Stimulated activated naive CD8-positive, alpha-beta T cell treated with anti-CD3 and anti-CD28 coated beads, Interleukin-15, amount 100 ng/mL, for 72 hours (primary cell): ENCODE data around the gene CIBAR2.

Experiments used
- ATAC-seq: fragments of 150-1000 bp; cut with Tn5 transposase; 2 replicates; pipeline ENCODE4 v1.10.0; 2021; ENCODE audit warnings: mild to moderate bottlenecking, moderate library complexity
- DNase-seq, 2 donors: peaks; one replicate each; pipeline ENCODE4 v3.0.0; 2021 to 2022
- H3K27ac Mint-ChIP-seq, 2 donors: one replicate each; pipeline ENCODE4 v1.8.0; 2022; ENCODE audit warnings: mild to moderate bottlenecking in 2 of 2, mixed read lengths in 2 of 2, moderate library complexity in 2 of 2
- H3K27me3 Mint-ChIP-seq: one replicate; pipeline ENCODE4 v1.8.0; 2022; ENCODE audit warnings: mixed read lengths
- H3K4me1 Mint-ChIP-seq: one replicate; pipeline ENCODE4 v1.8.0; 2022; ENCODE audit warnings: mild to moderate bottlenecking, mixed read lengths
- H3K4me3 Mint-ChIP-seq, 2 donors: one replicate each; pipeline ENCODE4 v1.8.0; 2022; ENCODE audit warnings: mild to moderate bottlenecking in 2 of 2, mixed read lengths in 2 of 2, moderate library complexity in 1 of 2
- H3K9me3 Mint-ChIP-seq, 2 donors: one replicate each; pipeline ENCODE4 v1.8.0; 2022; ENCODE audit warnings: mixed read lengths in 2 of 2

The CIBAR2 gene

DNA sequence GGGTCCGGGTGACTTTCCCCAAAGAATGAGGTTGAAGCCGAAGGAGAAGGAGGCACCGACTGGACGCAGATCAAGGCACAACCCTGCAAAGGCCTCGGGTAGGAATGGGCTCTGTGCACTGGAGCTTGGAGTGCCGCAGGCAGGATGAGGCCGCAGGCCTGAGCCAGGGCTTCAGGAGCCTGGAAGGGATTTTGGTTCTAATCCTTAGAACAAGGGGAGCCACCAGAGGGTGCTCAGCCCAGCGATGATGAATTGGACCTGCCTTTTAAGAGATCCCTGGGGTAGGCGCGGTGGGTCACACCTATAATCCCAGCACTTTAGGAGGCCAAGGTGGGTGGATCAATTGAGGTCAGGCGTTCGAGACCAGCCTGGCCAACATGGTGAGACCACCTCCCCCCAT is 8.1 kb downstream of the CIBAR2 start:
- Mint-ChIP-seq H3K9me3 (no peaks in the 10 kb centered on the region), H3K27me3 (no peaks in the 10 kb centered on the region), H3K4me1 (peaks cover 46% of the 10 kb centered on the region), H3K27ac (no peak overlapping the region), H3K4me3 (no peak overlapping the region)
- ATAC-seq (no peak), DNase-seq (no peak)

DNA sequence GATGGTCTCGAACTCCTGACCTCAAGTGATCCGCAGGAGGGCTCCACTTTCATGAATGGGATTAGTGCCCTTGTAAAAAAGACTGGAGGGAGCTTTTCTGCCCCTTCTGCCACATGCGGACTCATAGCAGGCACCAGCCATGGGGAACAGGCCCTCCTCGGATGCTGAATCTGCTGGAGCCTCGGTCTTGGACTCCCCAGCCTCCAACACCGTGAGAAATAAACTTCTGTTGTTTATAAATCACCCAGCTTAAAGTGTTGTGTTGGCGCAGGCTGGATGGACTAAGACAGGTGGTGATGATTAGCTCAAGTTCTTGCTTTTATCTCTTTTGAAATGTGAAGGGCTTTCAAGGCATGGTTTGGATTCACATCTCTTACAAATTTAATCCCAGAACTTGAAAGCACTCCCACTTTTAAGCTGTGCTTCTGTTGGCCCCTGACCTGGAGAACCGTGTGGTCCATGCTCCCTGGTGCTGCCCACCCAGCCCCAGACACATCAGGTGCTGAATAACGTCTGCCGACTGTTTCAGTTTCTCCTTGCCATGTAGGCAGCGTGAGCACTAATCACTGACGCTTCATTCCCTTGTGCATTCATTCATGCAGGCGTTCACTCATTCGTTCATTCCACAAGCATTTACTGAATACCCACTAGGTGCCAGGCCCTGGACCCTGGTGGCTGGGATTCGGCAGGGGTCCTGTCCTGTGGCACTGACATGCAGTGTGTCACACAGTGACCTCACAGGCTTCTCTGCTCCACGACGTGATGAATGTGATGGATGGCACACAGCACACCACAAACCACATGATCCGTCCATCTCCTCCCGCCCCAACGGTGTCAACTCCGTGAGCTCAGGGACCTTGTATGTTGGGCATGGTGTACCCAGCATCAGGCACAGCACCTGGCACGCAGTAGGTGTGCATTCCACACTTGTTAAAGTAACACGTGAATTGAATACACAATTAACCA is 8.9 kb downstream of the CIBAR2 start:
- Mint-ChIP-seq H3K9me3 (no peaks in the 10 kb centered on the region), H3K27me3 (no peaks in the 10 kb centered on the region), H3K27ac (peak overlapping the region in 1 of 2 donors; percentile 24), H3K4me3 (no peak overlapping the region), H3K4me1 (peaks cover 46% of the 10 kb centered on the region)
- DNase-seq (no peak), ATAC-seq (no peak)

DNA sequence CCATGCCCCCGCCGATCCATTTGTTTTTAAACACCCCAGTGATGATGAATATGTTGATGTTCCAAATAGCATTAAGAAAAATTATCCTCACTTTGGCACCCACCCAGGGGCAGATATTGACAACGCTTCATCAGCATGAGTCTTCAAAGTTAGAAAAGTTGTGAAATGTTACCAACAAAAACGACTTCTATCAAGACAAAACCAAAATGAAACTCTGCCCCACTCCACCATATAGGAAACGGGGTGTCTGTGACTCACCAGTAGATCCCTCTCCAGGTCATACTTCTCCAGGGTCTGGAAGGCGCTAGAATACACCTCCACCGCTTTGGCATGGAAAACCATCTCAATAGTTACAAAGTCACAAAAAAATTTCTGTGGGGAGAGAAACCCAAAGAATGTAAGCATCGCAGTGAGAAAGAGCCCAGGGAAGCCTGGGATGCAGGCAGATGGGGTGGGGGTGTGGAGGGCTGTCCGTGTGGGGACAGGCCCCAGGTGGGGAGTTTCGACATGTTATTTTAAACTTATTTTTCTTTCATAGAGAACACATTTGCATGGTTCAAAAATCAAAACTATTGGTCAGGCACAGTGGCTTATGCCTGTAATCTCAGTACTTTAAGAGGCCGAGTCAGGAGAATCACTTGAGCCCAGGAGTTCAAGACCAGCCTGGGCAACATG is 10.2 kb downstream of the CIBAR2 start:
- H3K9me3 Mint-ChIP-seq = no peaks in the 10 kb centered on the region
- DNase-seq (no peak), ATAC-seq (no peak)
- no peak overlapping the region for H3K4me3 Mint-ChIP-seq
- H3K27ac Mint-ChIP-seq = peak overlapping the region in 1 of 2 donors; percentile 27
- H3K4me1 Mint-ChIP-seq = peaks cover 46% of the 10 kb centered on the region
- no peaks in the 10 kb centered on the region for H3K27me3 Mint-ChIP-seq

DNA sequence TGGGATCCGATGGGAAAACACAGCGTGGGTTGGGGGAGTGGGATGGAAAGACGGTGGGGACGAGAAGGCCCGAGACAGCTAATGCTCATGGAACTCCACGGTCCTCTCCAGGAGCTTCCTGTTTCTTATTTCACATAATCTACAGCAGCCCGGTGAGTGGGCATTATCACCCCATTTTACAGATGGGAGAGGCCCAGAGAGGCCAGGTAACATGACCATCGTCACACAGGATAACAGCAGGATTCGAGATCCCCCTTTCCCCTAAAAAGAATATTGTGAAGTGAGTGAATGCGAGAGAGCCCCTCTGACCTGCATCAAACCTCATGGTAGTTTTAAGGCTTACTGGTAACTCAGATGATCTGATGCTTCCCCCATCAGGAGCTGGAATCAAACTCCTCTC is 12.0 kb downstream of the CIBAR2 start:
- ATAC-seq = no peak
- DNase-seq = no peak
- H3K4me3 Mint-ChIP-seq = no peak overlapping the region
- peaks cover 36% of the 10 kb centered on the region for H3K4me1 Mint-ChIP-seq
- H3K9me3 Mint-ChIP-seq = no peaks in the 10 kb centered on the region
- no peaks in the 10 kb centered on the region for H3K27me3 Mint-ChIP-seq
- H3K27ac Mint-ChIP-seq = no peak overlapping the region

DNA sequence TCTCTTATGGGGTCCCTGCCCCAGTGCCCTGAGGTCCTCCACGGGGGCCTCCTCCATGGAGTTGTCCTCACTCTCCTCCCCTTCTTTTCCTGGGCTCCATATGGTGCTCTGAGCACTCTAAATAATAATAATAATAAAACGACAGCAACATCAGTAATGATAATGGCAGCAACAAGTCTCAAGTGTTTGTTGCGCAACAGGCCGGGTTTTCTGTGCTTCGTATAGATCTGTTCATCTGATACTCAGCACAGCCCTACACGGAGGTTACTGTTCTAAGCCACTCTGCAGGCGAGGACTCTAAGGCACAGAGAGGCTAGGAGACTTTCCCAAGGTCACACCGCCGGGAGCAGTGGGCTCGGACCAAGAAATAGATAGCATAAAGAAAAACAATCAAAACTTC is 13.7 kb downstream of the CIBAR2 start:
- ATAC-seq = no peak
- no peak for DNase-seq
- peaks cover 19% of the 10 kb centered on the region for H3K4me1 Mint-ChIP-seq
- H3K27ac Mint-ChIP-seq = no peak overlapping the region
- no peaks in the 10 kb centered on the region for H3K27me3 Mint-ChIP-seq
- H3K4me3 Mint-ChIP-seq = no peak overlapping the region
- H3K9me3 Mint-ChIP-seq = no peaks in the 10 kb centered on the region

DNA sequence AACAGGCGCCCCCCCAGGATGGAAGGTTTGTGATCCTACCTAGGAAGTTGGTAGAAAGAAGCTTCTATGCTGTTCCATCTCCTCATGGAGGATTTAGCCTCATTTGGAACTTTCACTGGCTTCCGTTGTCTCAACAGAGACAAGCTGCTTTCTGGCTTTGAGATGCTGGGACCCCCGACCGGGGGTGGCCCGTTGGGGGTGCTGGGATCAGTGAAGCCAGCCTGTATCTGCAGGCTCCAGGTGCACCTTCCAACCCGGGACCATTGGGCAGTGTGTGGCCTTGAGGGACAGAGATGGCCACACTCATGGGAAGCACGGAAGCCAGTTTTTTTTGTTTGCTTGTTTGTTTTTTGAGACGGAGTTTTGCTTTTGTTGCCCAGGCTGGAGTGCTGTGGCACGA is 15.4 kb downstream of the CIBAR2 start:
- Mint-ChIP-seq H3K4me1 (peaks cover 3% of the 10 kb centered on the region), H3K9me3 (no peaks in the 10 kb centered on the region), H3K4me3 (no peak overlapping the region), H3K27me3 (no peaks in the 10 kb centered on the region), H3K27ac (no peak overlapping the region)
- DNase-seq (no peak), ATAC-seq (no peak)

DNA sequence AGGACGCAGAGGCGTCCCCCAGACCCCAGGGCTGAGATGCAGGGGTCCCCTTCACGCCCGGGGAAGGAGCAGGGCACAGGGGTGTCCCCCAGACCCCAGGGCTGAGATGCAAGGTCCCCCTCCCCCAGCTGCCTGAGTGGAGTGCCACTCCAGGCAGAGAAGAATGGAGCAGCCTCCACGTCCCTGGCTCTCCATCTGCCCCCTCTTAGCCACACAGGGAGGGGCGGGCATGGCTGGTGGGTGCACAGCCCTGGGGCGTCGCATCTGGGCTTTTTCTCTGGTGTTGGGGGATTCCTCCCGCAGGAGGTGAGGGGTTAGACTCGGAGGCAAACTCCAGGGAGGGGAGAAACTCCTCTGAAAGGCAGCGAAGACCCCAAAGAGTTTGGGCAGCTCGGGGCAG is 17.5 kb downstream of the CIBAR2 start:
- no peak overlapping the region for H3K4me3 Mint-ChIP-seq
- peak; percentile 21 for ATAC-seq
- no peak for DNase-seq
- H3K4me1 Mint-ChIP-seq = peaks cover 12% of the 10 kb centered on the region
- H3K27me3 Mint-ChIP-seq = no peaks in the 10 kb centered on the region
- H3K27ac Mint-ChIP-seq = peak overlapping the region in 1 of 2 donors; percentile 89
- no peaks in the 10 kb centered on the region for H3K9me3 Mint-ChIP-seq

DNA sequence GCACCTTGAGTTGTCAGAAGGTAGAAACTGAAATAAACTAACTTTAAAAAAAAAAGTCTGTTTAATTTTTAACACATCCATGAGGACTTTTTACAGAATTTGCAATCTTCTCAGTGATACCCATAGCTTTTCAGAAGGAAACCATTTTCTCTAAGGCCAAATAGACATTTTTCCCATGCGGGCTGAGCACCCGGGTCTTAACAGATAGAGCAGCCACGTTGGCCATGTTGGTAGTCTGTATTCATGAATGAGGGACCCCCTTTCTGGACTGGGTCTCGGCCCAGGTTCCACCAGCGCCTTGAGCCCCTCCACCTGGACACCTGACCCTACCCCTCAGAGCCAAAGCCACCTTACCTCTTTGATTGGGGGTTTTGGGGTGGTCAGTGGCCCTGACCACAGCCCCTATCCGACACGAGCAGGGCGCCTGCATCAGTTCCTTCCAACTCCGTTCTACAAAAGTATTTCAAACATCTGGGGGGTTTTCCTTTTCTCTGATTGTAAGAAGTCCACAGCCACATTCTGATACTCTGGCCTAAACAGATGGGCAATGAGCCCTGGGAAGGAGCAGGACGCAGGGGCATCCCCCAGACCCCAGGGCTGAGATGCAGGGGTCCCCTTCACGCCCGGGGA is 18.0 kb downstream of the CIBAR2 start:
- ATAC-seq (peak; percentile 25), DNase-seq (no peak)
- H3K4me1 Mint-ChIP-seq = peaks cover 14% of the 10 kb centered on the region
- no peak overlapping the region for H3K4me3 Mint-ChIP-seq
- H3K27me3 Mint-ChIP-seq = no peaks in the 10 kb centered on the region
- no peaks in the 10 kb centered on the region for H3K9me3 Mint-ChIP-seq
- H3K27ac Mint-ChIP-seq = no peak overlapping the region

DNA sequence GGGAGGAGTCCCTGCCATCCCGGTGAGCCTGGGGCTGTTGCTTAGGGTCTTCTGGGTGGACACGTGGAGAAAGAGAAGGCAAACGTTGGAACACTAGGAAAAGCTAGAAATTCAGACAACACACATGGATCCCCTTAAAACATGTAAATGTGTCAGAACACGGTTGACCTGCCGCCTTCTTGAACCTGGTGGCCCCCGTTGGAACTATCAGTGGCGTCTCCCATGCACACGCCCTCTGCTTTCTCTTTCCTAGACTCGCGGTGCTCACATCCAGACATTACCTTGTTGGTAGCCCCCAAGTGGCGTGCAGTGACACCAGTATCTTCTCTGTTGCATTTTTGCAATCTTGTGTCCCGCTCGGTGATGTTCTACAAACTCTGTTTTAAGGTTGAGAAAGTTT is 18.6 kb downstream of the CIBAR2 start:
- no peaks in the 10 kb centered on the region for H3K27me3 Mint-ChIP-seq
- ATAC-seq (no peak), DNase-seq (no peak)
- H3K27ac Mint-ChIP-seq = no peak overlapping the region
- H3K9me3 Mint-ChIP-seq = no peaks in the 10 kb centered on the region
- no peak overlapping the region for H3K4me3 Mint-ChIP-seq
- H3K4me1 Mint-ChIP-seq = peaks cover 14% of the 10 kb centered on the region

DNA sequence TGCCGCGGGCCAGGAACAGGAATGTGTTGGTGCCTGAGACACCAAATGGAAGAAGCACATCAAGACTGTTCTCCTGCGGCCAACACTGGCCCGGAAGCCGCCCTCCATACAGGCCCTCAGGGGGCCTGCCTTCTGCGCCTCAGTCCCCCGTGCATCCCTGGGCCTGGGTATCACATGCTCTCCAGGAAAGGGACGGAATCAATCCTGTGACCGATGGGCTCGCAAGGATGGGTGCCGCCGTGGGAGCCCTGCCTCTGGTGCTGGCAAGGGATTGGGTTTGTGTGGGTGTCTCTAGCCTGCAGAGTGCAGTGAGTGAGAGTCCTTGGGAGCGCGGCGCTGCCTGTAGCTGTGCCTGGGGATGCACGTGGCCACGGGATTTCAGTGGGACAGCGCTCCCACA is 19.4 kb downstream of the CIBAR2 start:
- ATAC-seq = no peak
- H3K27ac Mint-ChIP-seq = no peak overlapping the region

DNA sequence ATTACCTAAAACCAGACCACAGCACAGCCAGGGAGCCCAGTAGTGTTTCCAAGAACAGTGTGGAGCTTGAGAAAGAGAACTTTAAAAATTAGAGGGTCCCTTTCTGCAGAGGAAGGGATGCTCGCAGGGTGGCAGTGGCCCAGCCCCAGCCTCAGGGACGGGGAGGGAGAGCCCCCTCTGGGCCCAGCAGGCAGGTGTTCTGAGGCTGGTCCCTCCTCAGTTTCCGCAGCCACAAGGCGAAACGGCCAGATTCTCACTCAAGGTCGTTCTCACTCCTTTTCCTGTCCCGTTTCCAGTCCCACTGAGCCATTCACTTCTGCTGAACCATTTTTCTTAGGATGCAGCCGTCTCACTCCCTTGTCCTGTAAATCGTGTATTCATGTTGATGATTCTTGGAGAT is 20.0 kb downstream of the CIBAR2 start:
- H3K27ac Mint-ChIP-seq = no peak overlapping the region
- no peaks in the 10 kb centered on the region for H3K9me3 Mint-ChIP-seq
- ATAC-seq (no peak), DNase-seq (no peak)
- no peak overlapping the region for H3K4me3 Mint-ChIP-seq
- peaks cover 14% of the 10 kb centered on the region for H3K4me1 Mint-ChIP-seq
- H3K27me3 Mint-ChIP-seq = no peaks in the 10 kb centered on the region

More for the DNA sequence above, 19.4 kb downstream of the CIBAR2 start:
- Mint-ChIP-seq H3K9me3 (no peaks in the 10 kb centered on the region), H3K4me1 (peaks cover 14% of the 10 kb centered on the region), H3K27me3 (no peaks in the 10 kb centered on the region), H3K4me3 (no peak overlapping the region)
- DNase-seq = no peak

DNA sequence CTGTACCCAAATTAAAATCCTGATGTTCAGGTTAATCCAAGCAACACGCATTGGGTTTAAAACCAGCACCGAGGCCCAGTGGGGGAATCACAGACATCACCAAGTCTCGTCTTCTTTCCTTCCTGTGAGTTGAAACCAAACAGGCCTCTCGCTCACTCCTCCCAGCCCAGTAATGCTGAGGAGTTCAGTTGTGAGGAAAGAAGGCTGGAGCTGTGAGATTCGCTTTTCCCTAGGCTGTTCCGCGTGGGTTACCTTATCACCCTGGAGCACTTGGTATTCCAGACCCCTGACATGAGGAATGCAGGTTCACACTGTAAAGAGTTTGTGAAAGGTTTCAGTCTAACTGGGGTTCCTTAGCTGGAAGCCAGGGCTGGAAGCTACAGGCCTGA is 20.8 kb downstream of the CIBAR2 start:
- H3K9me3 Mint-ChIP-seq = no peaks in the 10 kb centered on the region
- H3K4me1 Mint-ChIP-seq = peaks cover 21% of the 10 kb centered on the region
- no peak for ATAC-seq
- H3K4me3 Mint-ChIP-seq = no peak overlapping the region
- H3K27me3 Mint-ChIP-seq = no peaks in the 10 kb centered on the region
- no peak overlapping the region for H3K27ac Mint-ChIP-seq
- no peak for DNase-seq

DNA sequence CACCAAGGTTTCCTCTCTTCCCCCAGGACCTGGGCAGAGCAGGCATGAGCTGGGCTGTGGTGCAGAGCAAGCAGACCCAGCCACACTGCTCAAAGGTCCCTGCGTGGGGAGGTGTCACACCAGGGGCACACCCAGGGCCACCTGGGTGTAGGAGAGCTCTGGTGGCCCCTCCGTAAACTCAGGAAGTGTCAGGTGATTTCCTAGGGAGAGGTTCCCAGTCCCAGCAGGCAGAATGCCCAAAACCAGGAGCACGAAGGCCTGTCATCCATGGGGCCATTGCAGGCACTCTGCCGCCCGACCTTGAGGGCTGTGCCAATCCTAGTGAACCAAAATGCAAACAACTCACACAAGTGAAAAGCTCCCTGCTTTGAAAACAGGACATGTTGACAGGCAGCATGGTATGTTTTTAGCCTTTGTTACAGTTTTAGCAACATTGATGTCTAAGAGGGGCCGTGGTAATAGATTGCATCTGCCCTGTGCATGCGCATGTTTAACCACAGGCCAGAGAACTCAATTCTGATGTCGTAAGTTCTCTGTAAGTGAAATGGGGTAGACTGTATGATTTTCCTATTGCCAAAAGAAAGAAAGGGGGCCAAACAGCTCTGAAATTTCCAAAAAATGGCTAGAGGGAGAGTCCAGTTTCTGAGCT is 21.3 kb downstream of the CIBAR2 start:
- peak overlapping the region in 1 of 2 donors; percentile 50 for H3K27ac Mint-ChIP-seq
- H3K9me3 Mint-ChIP-seq = no peaks in the 10 kb centered on the region
- ATAC-seq = no peak
- peaks cover 25% of the 10 kb centered on the region for H3K4me1 Mint-ChIP-seq
- no peak overlapping the region for H3K4me3 Mint-ChIP-seq
- no peaks in the 10 kb centered on the region for H3K27me3 Mint-ChIP-seq
- no peak for DNase-seq

DNA sequence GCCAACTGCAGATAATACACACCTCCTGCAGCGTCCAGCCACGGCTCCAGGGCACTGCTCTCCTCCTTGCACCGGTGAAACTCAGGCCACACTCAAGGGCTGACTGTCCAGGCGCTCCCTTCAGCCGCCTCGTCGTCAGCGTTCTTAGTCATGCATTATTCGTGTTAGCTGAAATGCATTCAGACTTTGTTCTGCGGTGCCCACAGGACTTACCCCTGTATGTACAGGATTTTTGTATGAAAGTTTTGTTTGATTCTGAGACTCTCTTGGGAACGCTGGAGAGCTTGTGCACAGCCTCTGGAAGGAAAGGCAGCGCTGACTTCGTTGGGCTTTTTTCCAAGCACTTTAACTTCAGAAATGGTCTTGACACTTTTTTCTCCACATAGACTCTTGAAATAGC is 22.1 kb downstream of the CIBAR2 start:
- H3K27me3 Mint-ChIP-seq = no peaks in the 10 kb centered on the region
- ATAC-seq (no peak), DNase-seq (no peak)
- H3K9me3 Mint-ChIP-seq = no peaks in the 10 kb centered on the region
- peak overlapping the region in 1 of 2 donors; percentile 50 for H3K27ac Mint-ChIP-seq
- H3K4me1 Mint-ChIP-seq = peaks cover 25% of the 10 kb centered on the region
- H3K4me3 Mint-ChIP-seq = no peak overlapping the region

DNA sequence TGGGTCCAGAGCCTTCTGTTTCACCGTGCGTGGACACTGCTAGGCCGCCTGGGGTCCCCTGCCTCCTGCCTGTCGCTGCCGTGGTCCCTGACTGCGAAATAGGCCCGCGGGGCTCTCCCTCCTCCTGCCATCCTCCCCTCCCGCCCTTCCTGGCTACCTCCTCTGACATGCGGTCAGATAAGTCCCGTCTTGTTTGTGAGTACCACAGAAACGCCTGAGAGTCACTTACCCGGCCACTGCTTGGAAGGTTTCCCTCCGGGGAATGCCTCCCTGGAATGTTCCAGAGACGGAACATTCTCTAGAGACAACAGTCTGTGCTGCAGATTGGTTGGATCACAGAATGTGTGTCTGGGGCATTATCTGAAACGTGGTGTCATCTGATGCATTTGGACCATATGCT is 22.7 kb downstream of the CIBAR2 start:
- no peak for ATAC-seq
- peaks cover 25% of the 10 kb centered on the region for H3K4me1 Mint-ChIP-seq
- H3K27me3 Mint-ChIP-seq = no peaks in the 10 kb centered on the region
- no peaks in the 10 kb centered on the region for H3K9me3 Mint-ChIP-seq
- H3K4me3 Mint-ChIP-seq = no peak overlapping the region
- H3K27ac Mint-ChIP-seq = no peak overlapping the region
- DNase-seq = no peak
